NCI-H1930 (cell line): Measurements from ENCODE around the gene PRKCD.

Experiments used
- DNase-seq, 2 experiments: peaks; one replicate each; lab custom pipeline; 2025; lab: John Stamatoyannopoulos, UW

Gene PRKCD

DNA sequence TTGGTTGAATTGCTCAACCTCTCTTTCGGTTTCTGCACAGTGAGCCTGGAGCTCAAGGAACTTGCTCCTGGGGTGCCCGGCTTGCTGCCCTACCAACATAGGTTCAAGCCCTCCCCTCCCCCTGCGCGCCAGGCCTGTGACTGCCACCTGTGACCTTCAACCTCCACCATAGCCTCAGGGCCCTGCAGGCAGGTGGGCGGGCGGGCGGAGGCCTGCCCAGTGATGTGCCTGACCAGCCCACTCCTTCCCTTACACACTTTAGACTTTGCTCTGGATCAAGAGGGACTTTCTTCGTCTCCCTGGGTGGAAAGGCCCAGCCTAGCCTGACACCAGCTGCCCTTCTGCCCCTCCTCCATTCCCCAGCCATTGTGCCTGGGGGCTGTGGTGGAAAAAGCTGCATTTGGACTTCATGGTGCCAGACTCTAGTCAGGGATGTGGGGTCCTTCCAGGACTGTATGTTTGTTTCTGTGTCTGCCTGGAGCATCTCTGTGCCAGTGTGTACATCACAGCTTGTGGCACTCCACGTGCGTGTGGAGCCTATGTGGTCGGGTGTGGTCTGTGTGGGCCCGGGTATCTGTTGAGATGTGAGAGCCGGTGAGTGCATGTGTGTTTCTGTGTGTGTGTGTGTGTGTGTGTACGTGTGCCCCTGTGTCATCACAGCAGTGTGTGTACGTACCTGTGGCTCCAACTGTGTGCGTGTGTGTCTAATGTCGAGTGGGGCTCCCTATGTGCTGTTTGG, 9.5 kb downstream of the PRKCD start:
- no peak for DNase-seq

DNA sequence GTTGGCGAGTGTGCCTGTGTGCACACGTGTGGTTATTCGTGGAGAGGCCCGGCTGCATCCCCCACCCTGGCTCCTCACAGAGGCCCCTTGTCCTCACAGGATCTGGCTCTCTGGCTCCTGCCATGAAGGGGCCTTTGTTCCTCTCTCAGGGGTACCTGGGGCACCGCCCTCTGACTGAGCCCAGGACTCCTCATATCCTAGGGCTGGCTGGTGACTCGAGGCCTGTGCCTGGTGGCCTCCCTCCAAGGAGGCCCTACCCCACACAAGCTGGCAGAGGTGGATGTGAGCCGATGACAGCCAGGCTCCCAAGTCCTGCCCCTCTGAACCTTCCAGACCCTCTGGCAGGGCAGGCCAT, 10.0 kb downstream of the PRKCD start:
- DNase-seq = no peak

DNA sequence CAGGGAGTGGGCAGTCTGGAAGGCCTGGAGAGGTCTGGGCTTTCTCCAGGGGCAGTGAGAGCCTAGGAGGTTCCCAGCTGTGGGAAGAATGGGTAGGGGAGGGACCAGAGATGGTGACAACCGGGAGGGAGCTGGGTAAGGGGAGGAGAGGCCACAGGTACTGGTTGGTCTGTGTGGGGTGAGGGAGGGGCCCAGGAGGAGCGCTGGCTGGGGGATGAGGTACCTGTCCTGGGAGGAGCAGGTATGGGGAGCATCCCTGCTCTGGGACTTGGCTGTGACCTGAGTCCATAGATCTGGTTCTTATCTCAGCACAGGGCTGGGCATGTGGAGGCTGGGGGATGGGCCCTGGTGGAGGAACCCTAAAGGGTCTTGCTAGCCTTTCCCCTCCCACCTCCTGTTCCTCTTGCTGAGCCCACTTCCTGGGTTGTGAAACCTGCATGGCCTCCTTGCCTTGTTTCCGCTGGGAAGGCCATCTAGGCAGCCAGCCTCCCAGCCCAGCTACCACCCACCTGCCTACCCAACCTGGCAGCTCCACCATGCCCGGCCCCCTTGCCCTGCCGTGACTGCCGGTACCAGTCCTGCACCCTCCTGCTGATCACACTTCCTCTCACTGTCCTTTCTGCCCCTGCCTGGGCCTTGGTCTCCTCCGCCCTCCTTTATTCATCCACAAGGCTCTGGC, 11.0 kb downstream of the PRKCD start:
- DNase-seq = no peak

DNA sequence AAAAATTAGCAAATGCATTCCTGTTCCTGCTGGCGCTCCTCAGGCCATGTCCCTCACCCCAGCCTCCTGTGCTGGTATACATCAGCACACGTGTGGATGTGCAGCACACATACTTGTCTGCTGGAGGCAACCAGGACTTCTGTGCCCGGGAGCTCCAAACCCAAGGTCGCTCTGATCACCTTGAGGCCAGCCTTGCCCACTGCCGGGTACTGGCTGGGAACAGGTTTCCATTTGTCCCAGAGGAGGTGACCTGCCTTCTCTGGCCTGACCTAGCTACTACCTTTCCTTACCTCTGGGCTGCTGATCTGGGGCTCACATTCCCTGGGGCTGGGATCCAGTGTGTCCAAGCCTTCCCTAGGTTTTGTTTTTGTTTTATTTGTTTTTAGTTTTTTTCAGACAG, 12.1 kb downstream of the PRKCD start:
- DNase-seq = no peak

DNA sequence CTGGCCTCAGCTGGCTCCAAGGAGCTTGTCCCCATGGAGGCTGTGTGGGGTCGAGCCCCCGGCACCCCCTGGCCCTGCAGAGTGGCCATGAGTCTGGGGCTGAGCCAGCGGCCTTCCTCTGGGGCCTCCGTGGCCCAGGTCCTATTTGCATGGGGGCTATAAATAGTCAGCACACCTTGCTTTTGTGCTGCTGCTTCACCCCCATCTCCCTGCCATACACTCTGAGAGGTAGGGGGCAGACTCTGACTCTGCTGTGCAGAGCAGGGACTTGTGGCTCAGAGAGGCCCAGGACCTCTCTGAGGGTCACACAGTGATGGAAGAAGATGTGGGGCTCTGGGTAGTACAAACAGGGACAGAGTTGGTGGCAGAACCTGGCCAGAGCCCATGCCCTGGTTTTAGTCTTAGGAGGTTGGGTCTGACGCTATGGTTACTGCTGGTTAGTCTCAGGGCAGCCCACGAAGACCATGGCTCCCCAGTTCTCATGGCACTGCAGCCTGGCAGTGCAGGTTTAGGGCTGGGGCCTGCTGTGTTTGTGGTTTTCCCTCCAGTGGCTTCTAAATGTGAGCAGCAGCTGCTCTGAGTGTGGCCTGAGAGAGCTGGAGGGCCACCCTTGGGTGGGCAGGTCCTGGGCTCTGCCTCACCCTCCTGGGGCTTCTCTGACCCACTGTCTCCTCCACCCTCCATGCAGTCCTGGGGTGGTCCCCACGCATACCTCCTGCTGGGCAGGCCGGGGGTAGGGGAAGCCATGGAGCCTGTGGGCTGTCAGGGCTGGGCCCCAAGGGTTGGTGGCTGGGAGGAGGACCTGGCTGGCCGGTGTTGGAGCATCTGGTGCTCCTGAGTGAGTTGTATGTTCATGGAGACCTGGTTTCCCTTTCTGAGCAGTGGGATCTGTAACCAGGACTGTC, 13.6 kb downstream of the PRKCD start:
- no peak for DNase-seq

DNA sequence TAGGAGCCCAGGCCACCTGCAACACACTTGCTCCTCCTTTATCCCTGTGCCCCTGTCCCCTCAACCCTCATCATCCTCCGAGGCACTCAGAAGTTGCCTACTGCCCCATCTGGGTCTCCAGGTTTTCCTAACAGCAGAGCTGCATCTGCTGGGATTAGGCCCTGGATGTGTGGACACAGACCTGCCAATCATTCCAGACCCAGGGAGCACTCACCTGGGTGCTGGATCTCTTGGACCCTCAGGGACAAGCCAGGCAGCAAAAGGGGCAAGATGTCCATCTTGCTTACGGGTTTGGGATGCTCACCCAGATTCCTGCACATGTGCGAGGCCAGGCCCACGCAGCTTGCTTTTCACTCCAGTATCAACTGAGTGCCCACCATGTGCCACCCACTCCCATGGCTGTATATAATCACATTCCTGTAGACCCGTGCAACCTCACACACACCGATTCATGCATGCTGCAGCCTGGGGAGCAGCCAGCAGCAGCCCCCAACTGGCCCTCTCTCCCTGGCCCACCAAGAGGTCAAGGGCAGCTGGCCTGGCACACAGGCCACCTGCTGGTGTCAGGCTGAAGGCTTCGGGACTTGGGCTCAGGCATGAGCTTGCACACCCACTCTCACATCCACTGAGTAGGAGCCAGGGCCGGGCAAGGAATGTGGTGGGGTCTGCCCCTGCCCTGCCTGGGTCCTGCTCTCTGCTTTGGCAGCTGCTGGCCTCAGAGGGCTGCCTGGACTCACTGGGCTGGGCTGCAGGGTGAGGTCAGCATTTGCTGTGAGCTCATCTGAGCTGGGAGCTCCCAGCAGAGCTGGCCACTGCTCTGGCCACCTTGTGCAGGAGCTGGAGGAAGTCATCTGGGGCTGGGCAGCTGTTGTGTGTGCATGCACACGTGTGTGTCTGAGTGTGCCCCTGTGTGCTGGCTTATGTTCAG, 14.9 kb downstream of the PRKCD start:
- DNase-seq = no peak

DNA sequence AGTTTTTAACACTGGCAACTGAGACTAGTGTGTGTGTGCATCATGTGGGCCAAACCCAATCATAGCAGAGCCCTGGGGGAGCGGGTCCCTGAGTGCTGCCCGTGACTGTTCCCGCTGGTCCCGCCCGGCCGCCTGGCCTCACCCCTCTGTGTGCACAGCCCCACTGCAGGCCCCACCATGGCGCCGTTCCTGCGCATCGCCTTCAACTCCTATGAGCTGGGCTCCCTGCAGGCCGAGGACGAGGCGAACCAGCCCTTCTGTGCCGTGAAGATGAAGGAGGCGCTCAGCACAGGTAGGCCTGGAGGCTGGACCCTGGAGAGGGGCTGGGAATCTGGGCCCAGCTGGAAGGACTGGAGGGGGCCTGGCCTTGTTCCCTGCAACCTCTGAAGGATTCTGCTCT, 17.2 kb downstream of the PRKCD start:
- no peak for DNase-seq

DNA sequence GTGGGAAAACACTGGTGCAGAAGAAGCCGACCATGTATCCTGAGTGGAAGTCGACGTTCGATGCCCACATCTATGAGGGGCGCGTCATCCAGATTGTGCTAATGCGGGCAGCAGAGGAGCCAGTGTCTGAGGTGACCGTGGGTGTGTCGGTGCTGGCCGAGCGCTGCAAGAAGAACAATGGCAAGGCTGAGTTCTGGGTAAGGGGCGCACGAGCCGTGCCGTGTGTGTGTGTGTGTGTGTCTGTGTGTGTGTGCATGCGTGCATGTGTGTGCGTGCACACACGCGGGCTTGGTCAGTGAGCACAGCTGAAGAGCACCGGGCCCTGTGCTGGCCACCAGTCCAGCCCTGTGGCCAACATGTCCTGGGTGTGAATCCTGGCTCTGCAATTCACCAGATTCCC, 18.6 kb downstream of the PRKCD start:
- DNase-seq = no peak

DNA sequence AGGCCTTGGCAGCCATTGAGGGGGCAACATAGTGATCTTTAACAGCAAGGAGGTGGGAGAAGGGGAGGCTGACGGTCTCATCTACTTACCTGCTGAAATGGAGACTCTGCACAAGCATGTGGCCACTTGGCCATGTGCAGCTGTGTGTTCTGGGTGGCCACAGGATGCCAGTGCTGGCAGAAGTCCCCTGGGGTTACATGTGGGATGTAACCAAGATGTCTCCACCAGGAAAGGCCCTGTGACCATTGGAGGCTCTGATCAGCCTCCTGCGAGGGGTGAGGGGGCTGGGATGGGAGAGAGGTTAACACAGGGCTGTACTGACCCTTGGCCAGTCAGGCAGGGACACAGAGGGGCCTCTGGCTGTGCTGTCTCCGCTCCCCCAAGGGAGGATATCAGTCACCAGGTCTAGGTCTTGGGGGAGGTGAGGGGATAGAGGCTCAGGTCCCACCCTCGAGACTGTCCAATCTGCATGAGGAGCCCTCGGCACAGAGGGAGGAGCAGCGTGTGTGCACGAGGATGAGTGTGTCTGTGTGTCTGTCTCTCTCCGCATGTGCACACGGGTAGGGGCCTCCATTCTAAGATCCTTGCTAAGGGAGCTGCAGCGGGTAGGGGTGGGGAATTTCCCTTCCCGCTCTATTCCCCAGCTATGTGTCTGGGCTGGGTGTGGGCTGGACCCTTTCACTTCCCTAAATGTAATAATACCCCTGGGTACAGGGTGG, 19.5 kb downstream of the PRKCD start:
- DNase-seq = no peak

DNA sequence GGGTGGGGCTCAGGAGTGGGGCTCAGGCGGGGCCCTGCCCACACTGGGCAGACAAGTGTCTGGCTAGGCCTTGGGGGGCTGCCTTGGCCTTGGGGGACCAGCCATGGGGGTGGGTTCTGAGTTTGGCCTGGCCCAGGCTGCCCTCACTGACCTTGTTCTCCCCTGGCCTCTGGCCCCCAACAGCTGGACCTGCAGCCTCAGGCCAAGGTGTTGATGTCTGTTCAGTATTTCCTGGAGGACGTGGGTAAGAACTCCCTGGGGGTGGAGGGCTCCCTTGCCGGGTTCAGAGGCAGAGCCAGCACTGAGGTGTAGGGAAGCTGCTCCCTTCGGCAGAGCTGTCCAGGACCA, 20.0 kb downstream of the PRKCD start:
- DNase-seq = no peak

DNA sequence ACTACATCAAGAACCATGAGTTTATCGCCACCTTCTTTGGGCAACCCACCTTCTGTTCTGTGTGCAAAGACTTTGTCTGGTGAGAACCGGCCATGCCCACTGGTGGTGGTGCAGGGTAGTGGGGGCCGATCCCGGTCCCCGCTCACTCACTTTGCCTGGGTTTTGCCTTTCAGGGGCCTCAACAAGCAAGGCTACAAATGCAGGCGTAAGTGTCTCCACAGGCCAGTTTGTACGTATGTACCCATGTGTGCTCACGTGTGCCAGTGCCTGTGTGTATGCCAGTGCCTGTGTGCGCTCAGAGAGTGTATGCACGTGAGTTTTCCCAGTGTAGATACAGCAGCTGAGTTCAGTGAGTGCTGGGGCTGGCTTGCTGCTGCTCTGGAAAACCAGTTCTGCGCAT, 20.5 kb downstream of the PRKCD start:
- no peak for DNase-seq

DNA sequence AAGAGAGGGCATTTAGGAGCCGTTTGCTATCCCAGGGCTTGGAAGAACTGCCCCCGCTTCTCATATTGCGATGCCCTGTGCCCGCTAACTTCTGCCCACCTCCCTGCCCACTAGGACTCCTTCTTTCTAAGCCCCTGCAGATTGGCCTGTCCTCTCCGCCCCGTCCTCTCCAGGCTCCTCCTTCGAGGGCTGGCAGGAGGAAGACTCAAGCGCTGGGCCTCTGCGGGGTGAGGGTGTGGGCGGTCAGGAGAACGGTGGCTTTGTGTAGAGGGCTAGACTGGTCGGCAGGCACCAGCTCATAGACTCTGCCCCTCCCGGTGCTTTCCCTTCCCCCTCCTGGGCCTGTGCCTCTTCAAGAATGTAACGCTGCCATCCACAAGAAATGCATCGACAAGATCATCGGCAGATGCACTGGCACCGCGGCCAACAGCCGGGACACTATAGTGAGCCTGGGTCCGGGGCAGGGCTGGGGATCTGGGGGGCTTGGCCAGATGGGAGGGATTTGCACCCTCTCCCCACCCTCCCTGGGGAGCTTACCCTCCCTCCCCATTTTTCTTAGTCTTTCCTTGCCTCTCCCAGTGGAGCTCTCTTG, 21.9 kb downstream of the PRKCD start:
- DNase-seq = no peak

DNA sequence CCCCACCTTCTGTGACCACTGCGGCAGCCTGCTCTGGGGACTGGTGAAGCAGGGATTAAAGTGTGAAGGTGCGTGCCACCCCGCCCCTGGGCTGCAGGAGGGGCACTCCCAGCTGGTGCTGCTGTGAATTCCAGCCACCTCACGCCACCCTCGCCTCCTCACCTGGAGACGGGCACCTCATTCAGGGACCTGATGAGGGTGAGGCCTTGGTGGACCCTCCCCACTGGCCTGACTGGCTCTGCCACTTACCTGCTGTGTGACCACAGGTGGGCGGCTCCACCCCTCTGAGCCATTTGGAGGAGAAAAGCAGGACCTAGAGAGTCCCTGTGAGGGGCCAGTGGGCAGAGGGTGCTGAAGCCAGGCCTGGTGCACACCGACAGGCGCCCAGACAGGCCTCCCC, 22.5 kb downstream of the PRKCD start:
- no peak for DNase-seq

DNA sequence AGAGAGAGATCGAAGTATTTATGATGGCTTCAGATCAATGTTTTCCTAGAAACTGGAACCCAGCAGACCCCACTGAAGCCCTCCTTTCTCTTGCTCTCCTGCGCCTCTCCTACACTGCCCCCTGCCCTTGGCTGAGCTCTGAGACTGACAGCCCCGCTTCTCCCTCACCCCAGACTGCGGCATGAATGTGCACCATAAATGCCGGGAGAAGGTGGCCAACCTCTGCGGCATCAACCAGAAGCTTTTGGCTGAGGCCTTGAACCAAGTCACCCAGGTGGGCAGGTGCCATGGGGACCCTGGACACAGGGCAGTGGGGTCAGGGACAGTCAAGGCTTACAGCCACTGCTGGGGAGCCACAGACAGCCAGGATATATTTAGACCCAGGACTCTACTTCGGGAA, 23.7 kb downstream of the PRKCD start:
- no peak for DNase-seq

DNA sequence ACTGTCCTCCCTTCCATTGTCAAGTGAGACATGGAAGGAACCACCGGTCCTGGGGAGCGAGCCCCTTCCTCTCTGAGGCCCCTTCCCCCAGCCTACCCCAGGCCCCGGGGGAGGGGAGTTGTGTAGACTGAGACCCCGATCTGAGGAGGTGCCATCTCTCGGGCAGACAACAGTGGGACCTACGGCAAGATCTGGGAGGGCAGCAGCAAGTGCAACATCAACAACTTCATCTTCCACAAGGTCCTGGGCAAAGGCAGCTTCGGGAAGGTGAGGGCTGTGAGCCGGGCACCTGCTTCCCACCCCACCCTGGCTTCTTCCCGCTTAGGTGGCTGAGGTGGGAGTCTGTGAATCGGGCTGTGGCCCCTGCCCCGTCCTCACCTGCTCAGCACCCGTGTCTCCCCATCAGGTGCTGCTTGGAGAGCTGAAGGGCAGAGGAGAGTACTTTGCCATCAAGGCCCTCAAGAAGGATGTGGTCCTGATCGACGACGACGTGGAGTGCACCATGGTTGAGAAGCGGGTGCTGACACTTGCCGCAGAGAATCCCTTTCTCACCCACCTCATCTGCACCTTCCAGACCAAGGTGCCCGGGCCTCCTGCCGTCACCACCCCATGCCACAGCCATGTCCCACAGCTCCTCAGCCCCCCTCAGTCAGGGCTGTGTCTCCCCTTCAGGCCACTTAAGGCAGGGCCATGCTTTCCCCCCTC, 24.9 kb downstream of the PRKCD start:
- DNase-seq = no peak

DNA sequence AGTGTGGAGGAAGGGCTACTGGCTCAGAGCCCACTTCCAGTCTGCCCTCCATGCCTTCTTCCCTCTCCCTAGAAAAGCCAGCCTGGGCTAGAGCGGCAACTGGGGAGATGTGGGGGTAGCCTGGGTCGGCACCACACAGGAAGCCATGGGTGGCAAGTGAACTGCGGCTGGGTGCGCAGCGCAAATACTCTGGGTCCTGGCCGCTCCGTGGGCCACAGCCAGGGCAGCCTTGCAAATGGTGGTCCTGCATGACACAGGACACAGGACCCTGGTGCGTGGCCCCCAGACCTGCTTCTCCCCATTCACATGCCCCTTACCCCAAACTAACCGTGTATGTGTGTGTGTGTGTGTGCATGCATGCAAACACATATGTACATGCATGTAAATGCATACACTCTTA, 25.7 kb downstream of the PRKCD start:
- no peak for DNase-seq

DNA sequence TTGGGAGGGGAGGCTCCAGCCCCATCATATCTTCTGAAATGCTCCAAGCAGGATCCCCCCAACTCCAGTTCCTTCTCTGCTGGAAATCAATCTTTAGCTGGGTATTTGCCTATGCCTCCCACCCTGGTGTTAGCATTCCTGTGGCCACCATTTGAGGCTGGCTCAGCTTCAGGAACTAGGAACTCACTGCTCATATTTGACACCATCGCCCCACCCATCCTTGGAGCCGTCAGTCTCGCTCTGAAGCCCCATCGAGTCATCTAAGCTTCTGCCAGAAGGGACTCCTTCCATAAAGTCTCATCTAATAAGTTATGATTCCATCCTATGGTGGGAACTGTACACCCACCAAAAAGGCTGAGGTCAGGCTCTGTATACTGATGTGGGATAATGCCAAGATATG, 26.4 kb downstream of the PRKCD start:
- DNase-seq = no peak

DNA sequence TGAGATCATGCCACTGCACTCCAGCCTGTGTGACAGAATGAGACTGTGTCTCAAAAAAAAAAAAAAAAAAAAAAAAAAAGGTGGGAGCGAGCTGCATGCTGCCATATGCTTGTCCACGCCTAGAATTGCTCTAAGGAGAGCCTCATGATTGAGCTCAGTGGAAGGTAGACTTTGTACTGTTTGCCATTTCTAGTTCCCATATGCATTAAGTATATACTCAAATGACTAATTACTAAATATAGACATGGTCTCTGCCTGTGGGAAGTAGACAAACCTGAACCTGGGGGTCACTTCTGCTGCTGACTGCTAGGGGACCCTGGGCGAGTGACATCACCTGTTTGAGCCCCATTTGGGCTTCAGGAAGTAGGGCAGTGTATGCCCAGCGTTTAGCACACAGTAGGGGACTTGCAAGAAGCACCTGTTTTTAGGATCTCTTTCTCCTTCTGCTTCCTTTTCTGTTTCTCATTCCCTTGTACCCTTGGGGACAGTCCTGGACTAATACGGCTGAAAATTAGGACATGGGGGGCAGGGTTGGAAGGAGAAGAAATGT, 27.2 kb downstream of the PRKCD start:
- DNase-seq = no peak

DNA sequence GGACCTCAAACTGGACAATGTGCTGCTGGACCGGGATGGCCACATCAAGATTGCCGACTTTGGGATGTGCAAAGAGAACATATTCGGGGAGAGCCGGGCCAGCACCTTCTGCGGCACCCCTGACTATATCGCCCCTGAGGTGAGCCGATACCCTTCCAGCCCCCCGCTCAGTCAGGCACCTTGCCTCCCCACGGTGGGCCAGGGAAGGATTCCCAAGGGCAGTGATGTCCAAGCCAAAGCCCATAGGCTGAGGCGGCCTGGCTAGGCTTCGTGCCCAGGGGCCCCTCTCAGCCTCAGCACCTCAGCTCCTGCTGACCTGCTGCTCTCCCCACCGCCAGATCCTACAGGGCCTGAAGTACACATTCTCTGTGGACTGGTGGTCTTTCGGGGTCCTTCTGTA, 27.7 kb downstream of the PRKCD start:
- DNase-seq = no peak

DNA sequence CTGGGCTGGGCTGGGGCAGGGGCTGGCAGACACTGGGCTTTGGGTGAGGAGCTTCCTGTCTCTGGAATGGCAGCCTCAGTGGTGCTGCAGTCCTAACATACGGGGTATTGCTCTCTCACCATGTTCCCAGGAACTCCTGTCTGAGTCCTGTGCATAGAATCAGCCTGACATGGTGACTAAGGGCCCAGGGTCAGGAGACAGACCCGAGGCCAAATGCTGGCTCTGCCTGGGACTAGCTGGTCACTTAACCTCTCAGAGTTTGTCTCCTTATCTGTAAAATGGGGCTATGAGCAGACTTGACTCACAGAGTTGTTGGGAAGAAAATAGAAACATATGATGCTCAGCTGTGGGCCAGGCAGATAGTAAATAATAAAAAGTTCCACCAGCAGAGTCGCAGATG, 28.3 kb downstream of the PRKCD start:
- DNase-seq = no peak
